Fibroblast of lung (primary cell): ENCODE data around the gene WIPF1. TPM values are rescaled to one million over a fixed set of nuclear protein-coding genes. Genes with fewer than 3 reads are reported as not detected.

ENCODE experiments used
- DNase-seq, 2 donors: peaks; one replicate each; pipeline versions ENCODE4 v3.0.0 to v3.0.0-alpha.2; 2010; ENCODE audit warnings: low read depth in 2 of 2
- H2AFZ ChIP-seq: 2 replicates; pipeline ENCODE4 v1.5.1; 2012; ENCODE audit warnings: low read length, control low read depth, inconsistent platforms
- H3K27ac ChIP-seq: 2 replicates; pipeline ENCODE4 v1.5.1; 2011; ENCODE audit warnings: low read length, control low read depth; ENCODE audit not compliant: insufficient read depth
- H3K27me3 ChIP-seq: 2 replicates; pipeline ENCODE4 v1.5.1; 2011; ENCODE audit warnings: mild to moderate bottlenecking, low read length; ENCODE audit not compliant: control insufficient read depth, insufficient read depth
- H3K36me3 ChIP-seq: 2 replicates; pipeline ENCODE4 v1.5.1; 2011; ENCODE audit warnings: low read length; ENCODE audit not compliant: control insufficient read depth, insufficient read depth
- H3K4me1 ChIP-seq: 2 replicates; pipeline ENCODE4 v1.5.1; 2011; ENCODE audit warnings: low read length; ENCODE audit not compliant: control insufficient read depth, insufficient read depth; ENCODE audit errors: extremely low read depth
- H3K4me2 ChIP-seq: 2 replicates; pipeline ENCODE4 v1.5.1; 2011; ENCODE audit warnings: low read length, control low read depth; ENCODE audit not compliant: insufficient read depth; ENCODE audit errors: extremely low read depth
- H3K4me3 ChIP-seq, 4 experiments: fragments of 200-600 bp in 1 of 4; sonication (generic) in 1 of 4; replicated peaks in 1 of 4; 2 replicates each; pipeline ENCODE4 v1.5.1; 2011 to 2016; ENCODE audit warnings: low read length in 4 of 4, low read depth in 3 of 4, mild to moderate bottlenecking in 3 of 4, control low read depth in 2 of 4, inconsistent platforms in 1 of 4, mixed read lengths in 1 of 4; ENCODE audit not compliant: insufficient read depth in 1 of 4; ENCODE audit errors: control extremely low read depth in 1 of 4
- H3K79me2 ChIP-seq: 2 replicates; pipeline ENCODE4 v1.5.1; 2012; ENCODE audit warnings: mild to moderate bottlenecking, low read length, inconsistent platforms; ENCODE audit not compliant: control insufficient read depth, insufficient read depth
- H3K9ac ChIP-seq: 2 replicates; pipeline ENCODE4 v1.5.1; 2011; ENCODE audit warnings: mild to moderate bottlenecking, low read length, control low read depth; ENCODE audit not compliant: insufficient read depth
- H3K9me3 ChIP-seq: 2 replicates; pipeline ENCODE4 v1.5.1; 2012; ENCODE audit warnings: low read depth, low read length; ENCODE audit not compliant: control insufficient read depth, insufficient read depth
- H4K20me1 ChIP-seq: 2 replicates; pipeline ENCODE4 v1.5.1; 2011; ENCODE audit warnings: low read length; ENCODE audit not compliant: control insufficient read depth, insufficient read depth; ENCODE audit errors: extremely low read depth
- EZH2 ChIP-seq: IDR thresholded peaks from 2 replicates; pipeline ENCODE4 v1.5.1; 2012; ENCODE audit warnings: low read length, control low read depth, mild to moderate bottlenecking; ENCODE audit errors: missing control alignments
- polyA plus RNA-seq, 2 donors: library from polyadenylated mRNA; depleted of rRNA in 1 of 2; stranded (reverse) in 1 of 2; unstranded in 1 of 2; fragments of >200 nt; gene quantifications; 2 replicates each; pipeline ENCODE4 v1.2.1, GENCODE V29; 2011 to 2012; ENCODE audit warnings: missing spikeins in 1 of 2
- total RNA-seq: library from RNA; depleted of rRNA; stranded (reverse); fragments of >200 nt; gene quantifications from 2 replicates; pipeline ENCODE4 v1.2.1, GENCODE V29; 2014
- TF ChIP-seq, protein P1 (sequence below), 2 donors: IDR thresholded peaks in 1 of 2; conservative IDR thresholded peaks in 1 of 2; 1 replicate in 1 of 2; 2 replicates in 1 of 2; pipeline ENCODE4 v1.5.1; 2011 to 2012; ENCODE audit warnings: low read length in 2 of 2, control low read depth in 1 of 2, inconsistent platforms in 1 of 2, low read depth in 1 of 2, mild to moderate bottlenecking in 1 of 2

The WIPF1 gene
- total and polyA plus RNA-seq, 2 donors (not counting 1 experiment from before 2014, with no cell fraction given), result 10.7 to 23.6 TPM

DNA sequence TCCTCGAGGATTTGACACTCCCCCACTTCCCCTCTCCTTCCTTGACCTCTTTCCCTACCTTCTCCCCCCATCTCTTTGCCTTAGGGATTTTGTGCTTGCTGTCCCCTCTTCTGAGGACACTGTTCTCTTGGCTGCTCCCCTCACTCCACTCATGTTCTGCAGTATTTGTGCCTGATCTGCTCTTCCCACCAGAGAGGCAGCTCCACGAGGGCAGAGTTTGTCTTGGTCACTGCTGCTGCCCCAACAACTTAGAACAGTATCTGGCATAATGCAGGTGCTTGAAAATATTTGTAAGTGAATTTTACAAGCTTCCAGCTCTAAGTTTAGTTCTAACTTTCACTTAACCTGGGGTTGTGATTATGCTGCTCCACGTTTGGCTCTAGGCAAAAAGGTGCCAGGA lies 10.0 kb upstream of the WIPF1 start:
- Histone ChIP-seq H3K36me3 (no peaks in the 10 kb centered on the region), H2AFZ (no peak overlapping the region), H3K27me3 (no peaks in the 10 kb centered on the region), H3K4me2 (no peak overlapping the region), H3K9ac (no peak overlapping the region), H3K79me2 (no peaks in the 10 kb centered on the region), H3K27ac (no peak overlapping the region), H3K9me3 (no peaks in the 10 kb centered on the region), H3K4me3 (no peak overlapping the region), H4K20me1 (no peaks in the 10 kb centered on the region), H3K4me1 (no peaks in the 10 kb centered on the region)
- no peak for DNase-seq
- TF ChIP-seq, protein P1, sequence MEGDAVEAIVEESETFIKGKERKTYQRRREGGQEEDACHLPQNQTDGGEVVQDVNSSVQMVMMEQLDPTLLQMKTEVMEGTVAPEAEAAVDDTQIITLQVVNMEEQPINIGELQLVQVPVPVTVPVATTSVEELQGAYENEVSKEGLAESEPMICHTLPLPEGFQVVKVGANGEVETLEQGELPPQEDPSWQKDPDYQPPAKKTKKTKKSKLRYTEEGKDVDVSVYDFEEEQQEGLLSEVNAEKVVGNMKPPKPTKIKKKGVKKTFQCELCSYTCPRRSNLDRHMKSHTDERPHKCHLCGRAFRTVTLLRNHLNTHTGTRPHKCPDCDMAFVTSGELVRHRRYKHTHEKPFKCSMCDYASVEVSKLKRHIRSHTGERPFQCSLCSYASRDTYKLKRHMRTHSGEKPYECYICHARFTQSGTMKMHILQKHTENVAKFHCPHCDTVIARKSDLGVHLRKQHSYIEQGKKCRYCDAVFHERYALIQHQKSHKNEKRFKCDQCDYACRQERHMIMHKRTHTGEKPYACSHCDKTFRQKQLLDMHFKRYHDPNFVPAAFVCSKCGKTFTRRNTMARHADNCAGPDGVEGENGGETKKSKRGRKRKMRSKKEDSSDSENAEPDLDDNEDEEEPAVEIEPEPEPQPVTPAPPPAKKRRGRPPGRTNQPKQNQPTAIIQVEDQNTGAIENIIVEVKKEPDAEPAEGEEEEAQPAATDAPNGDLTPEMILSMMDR (conservative IDR thresholded peaks at IDR 0.05 in 1 of 2, IDR thresholded peaks at IDR 0.05 in 1 of 2; ENCODE audit: low read depth in 1 of 2, low read length in 2 of 2), result no peak
- no peak for TF ChIP-seq EZH2

DNA sequence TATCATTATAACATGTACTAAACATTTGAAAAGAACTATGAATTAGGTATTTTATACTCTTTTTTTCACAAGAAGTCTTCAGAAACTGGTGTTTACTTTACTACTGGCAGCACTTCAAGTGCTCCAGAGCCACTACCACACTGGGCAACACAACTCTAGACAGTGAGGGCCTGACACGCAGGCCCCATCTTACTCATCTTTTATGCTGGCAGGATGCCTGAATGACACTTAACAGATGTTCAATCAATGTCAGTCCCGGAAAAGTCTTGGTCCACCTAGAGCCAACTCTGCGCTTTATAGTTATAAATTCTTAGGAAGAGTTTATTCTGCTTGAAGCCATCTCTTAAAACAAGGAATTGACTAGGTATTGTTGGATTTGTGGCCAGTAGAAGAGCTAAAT lies 8.7 kb upstream of the WIPF1 start:
- H3K9ac ChIP-seq, result no peak overlapping the region
- peak; percentile 83 to 84 for DNase-seq
- no peaks in the 10 kb centered on the region for H4K20me1 ChIP-seq
- H3K4me3 ChIP-seq, result no peak overlapping the region
- H3K4me1 ChIP-seq, result no peaks in the 10 kb centered on the region
- H3K79me2 ChIP-seq, result no peaks in the 10 kb centered on the region
- no peaks in the 10 kb centered on the region for H3K9me3 ChIP-seq
- no peak overlapping the region for H2AFZ ChIP-seq
- H3K27me3 ChIP-seq, result no peaks in the 10 kb centered on the region
- no peak overlapping the region for H3K27ac ChIP-seq
- H3K36me3 ChIP-seq, result no peaks in the 10 kb centered on the region
- TF ChIP-seq EZH2, result no peak
- TF ChIP-seq, protein P1 (conservative IDR thresholded peaks at IDR 0.05 in 1 of 2, IDR thresholded peaks at IDR 0.05 in 1 of 2; ENCODE audit: low read depth in 1 of 2, low read length in 2 of 2), result no peak
- H3K4me2 ChIP-seq, result no peak overlapping the region

DNA sequence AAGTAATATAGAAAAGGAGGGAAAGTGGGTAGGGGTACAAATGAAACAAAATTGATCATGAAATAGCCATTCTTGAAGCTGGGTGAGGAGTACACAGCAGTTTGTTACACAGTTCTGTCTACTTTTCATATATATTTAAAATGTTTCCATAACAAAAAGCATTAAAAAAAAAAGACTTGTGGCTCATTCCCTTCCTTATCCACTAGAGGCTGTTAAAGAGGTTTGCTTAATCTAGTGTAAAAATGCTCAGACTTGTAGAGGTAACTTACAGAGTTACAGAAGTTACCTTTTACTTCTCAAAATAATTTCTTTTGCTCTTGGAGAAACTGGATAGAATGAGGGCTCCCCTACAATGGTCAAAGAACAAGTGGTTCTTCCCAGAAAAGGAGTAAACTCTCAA lies 8.1 kb upstream of the WIPF1 start:
- no peaks in the 10 kb centered on the region for H3K9me3 ChIP-seq
- H2AFZ ChIP-seq, result no peak overlapping the region
- no peaks in the 10 kb centered on the region for H3K36me3 ChIP-seq
- TF ChIP-seq, protein P1 (conservative IDR thresholded peaks at IDR 0.05 in 1 of 2, IDR thresholded peaks at IDR 0.05 in 1 of 2; ENCODE audit: low read depth in 1 of 2, low read length in 2 of 2), result peak; percentile 47 to 69
- no peak for TF ChIP-seq EZH2
- H4K20me1 ChIP-seq, result no peaks in the 10 kb centered on the region
- H3K4me2 ChIP-seq, result no peak overlapping the region
- no peak overlapping the region for H3K27ac ChIP-seq
- no peaks in the 10 kb centered on the region for H3K27me3 ChIP-seq
- H3K4me1 ChIP-seq, result no peaks in the 10 kb centered on the region
- no peak overlapping the region for H3K4me3 ChIP-seq
- no peaks in the 10 kb centered on the region for H3K79me2 ChIP-seq
- DNase-seq, result peak; percentile 59 to 64
- H3K9ac ChIP-seq, result no peak overlapping the region
